B cell (primary cell): ENCODE results near the gene ZNF585A. TPM values are rescaled to one million over a fixed set of nuclear protein-coding genes. Genes with fewer than 3 reads are reported as not detected.
A peak's percentile ranks its signal among the peaks of the same experiment; 100 is the strongest.

Source experiments
- ATAC-seq: fragments of 200-7000 bp; cut with Tn5 transposase; one replicate; pipeline ENCODE4 v1.10.0; 2021; ENCODE audit warnings: low read depth, mild to moderate bottlenecking, moderate number of reproducible peaks, moderate library complexity
- CTCF ChIA-PET: fragments of 350-600 bp; sonication (Branson Sonifier 250); formaldehyde crosslinking; loops from one replicate; lab custom pipeline; 2021; ENCODE audit warnings: antibody characterized with exemption, inconsistent platforms; lab: Charles Lee
- POLR2A ChIA-PET: fragments of 350-600 bp; sonication (Branson Sonifier 250); formaldehyde crosslinking; loops from one replicate; lab custom pipeline; 2021; ENCODE audit warnings: antibody characterized with exemption; lab: Charles Lee
- DNase-seq: peaks from one replicate; pipeline ENCODE4 v3.0.0; 2013
- H2AFZ ChIP-seq: 2 replicates; pipeline ENCODE4 v1.6.1; 2012; ENCODE audit warnings: mild to moderate bottlenecking, low read depth, low read length; ENCODE audit not compliant: insufficient read depth, poor library complexity, severe bottlenecking
- H3K27ac ChIP-seq, 2 donors: 1 replicate in 1 of 2; 2 replicates in 1 of 2; pipeline ENCODE4 v1.5.1; 2012 to 2013; ENCODE audit warnings: low read length in 2 of 2, mild to moderate bottlenecking in 2 of 2, moderate library complexity in 1 of 2
- H3K27me3 ChIP-seq, 4 experiments: fragments of 200-600 bp in 1 of 4; sonication (generic) in 1 of 4; replicated peaks in 1 of 4; 1 replicate in 2 of 4; 2 replicates in 2 of 4; pipeline versions ENCODE4 v1.6.1 to v1.7.0; 2013 to 2016; ENCODE audit warnings: low read length in 3 of 4, mild to moderate bottlenecking in 2 of 4, mixed read lengths in 1 of 4, moderate library complexity in 1 of 4; ENCODE audit not compliant: insufficient read depth in 4 of 4, control insufficient read depth in 3 of 4; ENCODE audit errors: control extremely low read depth in 1 of 4
- H3K36me3 ChIP-seq, 2 experiments: replicated peaks in 1 of 2; 1 replicate in 1 of 2; 2 replicates in 1 of 2; pipeline versions ENCODE4 v1.6.1 to v1.7.1; 2013; ENCODE audit warnings: low read length in 1 of 2; ENCODE audit not compliant: insufficient read depth in 2 of 2, control insufficient read depth in 1 of 2; ENCODE audit errors: control extremely low read depth in 1 of 2, extremely low read depth in 1 of 2
- H3K4me1 ChIP-seq, 2 donors: fragments of 200-600 bp in 1 of 2; sonication (generic) in 1 of 2; 1 replicate in 1 of 2; 2 replicates in 1 of 2; pipeline versions ENCODE4 v1.5.1 to v1.6.1; 2013 to 2017; ENCODE audit warnings: low read length in 2 of 2; ENCODE audit not compliant: control insufficient read depth in 2 of 2, insufficient read depth in 2 of 2
- H3K4me2 ChIP-seq: replicated peaks from 2 replicates; pipeline ENCODE3; 2012; ENCODE audit warnings: mild to moderate bottlenecking, low read depth, low read length; ENCODE audit not compliant: poor library complexity, severe bottlenecking
- H3K4me3 ChIP-seq, 5 experiments: fragments of 200-600 bp in 1 of 5; sonication (generic) in 1 of 5; 1 replicate in 3 of 5; 2 replicates in 2 of 5; pipeline versions ENCODE4 v1.5.1 to v1.7.0; 2011 to 2016; ENCODE audit warnings: low read length in 4 of 5, mild to moderate bottlenecking in 4 of 5, low read depth in 2 of 5, control low read depth in 1 of 5, moderate library complexity in 1 of 5; ENCODE audit not compliant: insufficient read depth in 1 of 5; ENCODE audit errors: control extremely low read depth in 1 of 5, extremely low read depth in 1 of 5
- H3K79me2 ChIP-seq: fragments of 200-600 bp; sonication (generic); one replicate; pipeline ENCODE4 v1.6.0; 2016; ENCODE audit warnings: low read length; ENCODE audit not compliant: control insufficient read depth, insufficient read depth
- H3K9ac ChIP-seq: fragments of 200-600 bp; sonication (generic); 2 replicates; pipeline ENCODE4 v1.6.1; 2017; ENCODE audit warnings: mild to moderate bottlenecking, low read length, moderate library complexity
- H3K9me3 ChIP-seq, 3 donors: one replicate each; pipeline versions ENCODE4 v1.6.1 to v1.7.1; 2013; ENCODE audit warnings: low read length in 2 of 3; ENCODE audit not compliant: control insufficient read depth in 2 of 3, insufficient read depth in 1 of 3; ENCODE audit errors: control extremely low read depth in 1 of 3
- H4K20me1 ChIP-seq: 2 replicates; pipeline ENCODE4 v1.6.0; 2012; ENCODE audit warnings: mild to moderate bottlenecking, low read length; ENCODE audit not compliant: insufficient read depth, control insufficient read depth, poor library complexity, severe bottlenecking
- H3K27ac Mint-ChIP-seq: one replicate; pipeline ENCODE4 v1.8.0; 2021; ENCODE audit warnings: mixed read lengths
- H3K27me3 Mint-ChIP-seq: one replicate; pipeline ENCODE4 v1.8.0; 2021; ENCODE audit warnings: mixed read lengths
- H3K4me1 Mint-ChIP-seq: one replicate; pipeline ENCODE4 v1.8.0; 2021; ENCODE audit warnings: mixed read lengths
- H3K4me3 Mint-ChIP-seq: one replicate; pipeline ENCODE4 v1.8.0; 2021; ENCODE audit warnings: mixed read lengths
- H3K9me3 Mint-ChIP-seq: one replicate; pipeline ENCODE4 v1.8.0; 2022; ENCODE audit warnings: mixed read lengths; ENCODE audit not compliant: insufficient read depth
- CTCF ChIP-seq: fragments of 200-600 bp; IDR thresholded peaks from one replicate; pipeline ENCODE4 v1.8.0; 2022; ENCODE audit warnings: antibody characterized with exemption, mild to moderate bottlenecking
- EZH2 ChIP-seq: IDR thresholded peaks from 2 replicates; pipeline ENCODE4 v1.6.1; 2012; ENCODE audit warnings: borderline replicate concordance, low read depth, mild to moderate bottlenecking, moderate library complexity, low read length; ENCODE audit not compliant: insufficient read depth, poor library complexity, severe bottlenecking
- WGBS: methylation state at CpG from one replicate; pipeline ENCODE4 v1.1.5; 2013; ENCODE audit warnings: missing lambda C conversion rate; ENCODE audit not compliant: insufficient coverage; 5-methylcytosine and 5-hydroxymethylcytosine counted together
- intact Hi-C: fragments of 100-400 bp; cut with micrococcal nuclease; formaldehyde crosslinking; loops from one replicate; pipeline ENCODE4 v1.10.0; 2022
- polyA plus RNA-seq: library from polyadenylated mRNA; depleted of rRNA; stranded (reverse); fragments of >200 nt; gene quantifications from 2 replicates; pipeline ENCODE4 v1.2.3, GENCODE V29; 2012
- total RNA-seq, 2 donors: library from RNA; stranded (reverse); fragments of 120-200 nt in 1 of 2; gene quantifications; 1 replicate in 1 of 2; 2 replicates in 1 of 2; pipeline versions ENCODE4 v1.2.3 to v1.2.4, GENCODE V29; 2013 to 2022

ZNF585A gene
- total and polyA plus RNA-seq, 2 donors (not counting 1 experiment from before 2014, with no cell fraction given): 15.2 to 20.0 TPM

GRCh38 chr19:37217775-37218591 is 45.5 kb upstream of the ZNF585A start, which contains the start of gene ZNF383:
Gene ZNF383 (plus strand): TSS chr19:37218214. CDS start chr19:37230454, 12,240 bp downstream.
- Mint-ChIP-seq H3K27me3 (no peaks in the 10 kb centered on the region), H3K4me3 (peak within 1 kb of the TSS; percentile 97), H3K27ac (peak within 1 kb of the TSS; percentile 100), H3K9me3 (no peaks in the 10 kb centered on the region), H3K4me1 (peaks cover 24% of the 10 kb centered on the region)
- Histone ChIP-seq H3K79me2 (peaks cover 41% of the 10 kb centered on the region), H4K20me1 (peaks cover 3% of the 10 kb centered on the region), H3K36me3 (peaks cover 3 to 5% of the 10 kb centered on the region in 2 experiments), H3K4me1 (peaks cover 10 to 12% of the 10 kb centered on the region in 2 donors), H3K9me3 (peaks cover 0 to 16% (median 3%) of the 10 kb centered on the region in 3 donors), H3K4me3 (peak within 1 kb of the TSS; percentile 78 to 96 (median 88)), H3K4me2 (peak within 1 kb of the TSS; percentile 78), H2AFZ (peak within 1 kb of the TSS; percentile 98), H3K27ac (peak within 1 kb of the TSS; percentile 77 to 86), H3K27me3 (no peaks in the 10 kb centered on the region), H3K9ac (peak within 1 kb of the TSS; percentile 87)
- ChIA-PET CTCF (interaction anchor here (0.7 to 1.6 kb wide), 3 partner anchors 44 to 250 kb away, joined by 4 read pairs; partner anchors contain the start of gene ZNF585A), POLR2A (interaction anchor here (0.5 to 1.7 kb wide), 4 partner anchors 45 to 1003 kb away, joined by 4 to 5 read pairs (median 5); partner anchors contain the start of genes ZNF146, ZNF260 and ZNF565)
- no peak for TF ChIP-seq EZH2
- no peak for TF ChIP-seq CTCF
- DNase-seq (peak; percentile 92), ATAC-seq (peak; percentile 90)
- intact Hi-C loops: loop anchor here (1.0 to 10.0 kb wide), 14 partner anchors 8 to 1117 kb away; partner anchors contain the start of genes CATSPERG, ZFP14, ZNF146 and ZNF345
- WGBS: under 1% methylated on average over 44 of the region's 44 CpGs
